ENCODE measurements around the gene RHOA. TPM values are rescaled to one million over a fixed set of nuclear protein-coding genes. Genes with fewer than 3 reads are reported as not detected.
A peak's percentile ranks its signal among the peaks of the same experiment; 100 is the strongest.

RHOA gene
- total RNA-seq, 1 donor from 2014 or later, result 538 TPM

GRCh38 chr3:49421890-49422378 lies 10.2 kb upstream of the RHOA start:
- H3K36me3 ChIP-seq (ENCODE audit: insufficient read depth, low read length), result no peaks in the 10 kb centered on the region
- TF ChIP-seq EZH2 (IDR thresholded peaks at IDR 0.05; ENCODE audit: insufficient read depth, low read length) (no peak), CTCF (IDR thresholded peaks at IDR 0.05; ENCODE audit: insufficient read depth, low read depth, low read length) (no peak)
- no peak overlapping the region for H2AFZ ChIP-seq (ENCODE audit: low read depth, low read length)
- no peaks in the 10 kb centered on the region for H3K27me3 ChIP-seq (ENCODE audit: insufficient read depth, low read length)
- no peaks in the 10 kb centered on the region for H3K9me3 Mint-ChIP-seq (ENCODE audit: unreplicated experiment)
- H3K79me2 ChIP-seq (ENCODE audit: insufficient read depth, low read length), result no peaks in the 10 kb centered on the region
- H3K27ac ChIP-seq (ENCODE audit: low read depth, low read length), result peak overlapping the region; percentile 37
- no peak overlapping the region for H3K4me3 ChIP-seq (ENCODE audit: insufficient read depth, low read depth, low read length)
- H3K27me3 Mint-ChIP-seq (ENCODE audit: low read depth, unreplicated experiment), result no peaks in the 10 kb centered on the region
- H4K20me1 ChIP-seq (ENCODE audit: insufficient read depth, low read length), result no peaks in the 10 kb centered on the region
- peak overlapping the region; percentile 46 for H3K4me2 ChIP-seq (ENCODE audit: low read length)
- H3K4me3 Mint-ChIP-seq (ENCODE audit: unreplicated experiment), result peak overlapping the region; percentile 73
- DNase-seq (ENCODE audit: low read depth), result no peak
- peaks cover 24% of the 10 kb centered on the region for H3K4me1 Mint-ChIP-seq (ENCODE audit: low read depth, unreplicated experiment)
- no peaks in the 10 kb centered on the region for H3K9me3 ChIP-seq (ENCODE audit: insufficient read depth, low read depth, low read length)
- H3K9ac ChIP-seq (ENCODE audit: low read length), result no peak overlapping the region
- no peak for FAIRE-seq
- peak overlapping the region; percentile 90 for H3K27ac Mint-ChIP-seq (ENCODE audit: unreplicated experiment)
- peaks cover 26% of the 10 kb centered on the region for H3K4me1 ChIP-seq (ENCODE audit: insufficient read depth, low read length)
- peaks cover 20% of the 10 kb centered on the region for H3K36me3 Mint-ChIP-seq (ENCODE audit: low read depth, unreplicated experiment)

GRCh38 chr3:49417516-49418120 lies 5.8 kb upstream of the RHOA start:
- Mint-ChIP-seq H3K9me3 (ENCODE audit: unreplicated experiment) (no peaks in the 10 kb centered on the region), H3K4me3 (ENCODE audit: unreplicated experiment) (no peak overlapping the region), H3K27ac (ENCODE audit: unreplicated experiment) (no peak overlapping the region), H3K36me3 (ENCODE audit: low read depth, unreplicated experiment) (peaks cover 16% of the 10 kb centered on the region), H3K4me1 (ENCODE audit: low read depth, unreplicated experiment) (peaks cover 34% of the 10 kb centered on the region), H3K27me3 (ENCODE audit: low read depth, unreplicated experiment) (no peaks in the 10 kb centered on the region)
- H3K36me3 ChIP-seq (ENCODE audit: insufficient read depth, low read length), result no peaks in the 10 kb centered on the region
- H3K79me2 ChIP-seq (ENCODE audit: insufficient read depth, low read length), result peaks cover 22% of the 10 kb centered on the region
- no peak for FAIRE-seq
- H3K27me3 ChIP-seq (ENCODE audit: insufficient read depth, low read length), result no peaks in the 10 kb centered on the region
- peaks cover 32% of the 10 kb centered on the region for H3K4me1 ChIP-seq (ENCODE audit: insufficient read depth, low read length)
- no peak for DNase-seq (ENCODE audit: low read depth)
- no peak overlapping the region for H3K27ac ChIP-seq (ENCODE audit: low read depth, low read length)
- no peak for TF ChIP-seq CTCF (IDR thresholded peaks at IDR 0.05; ENCODE audit: insufficient read depth, low read depth, low read length)
- no peak for TF ChIP-seq EZH2 (IDR thresholded peaks at IDR 0.05; ENCODE audit: insufficient read depth, low read length)
- no peak overlapping the region for H2AFZ ChIP-seq (ENCODE audit: low read depth, low read length)
- no peak overlapping the region for H3K9ac ChIP-seq (ENCODE audit: low read length)
- no peak overlapping the region for H3K4me2 ChIP-seq (ENCODE audit: low read length)
- no peak overlapping the region for H3K4me3 ChIP-seq (ENCODE audit: insufficient read depth, low read depth, low read length)
- H4K20me1 ChIP-seq (ENCODE audit: insufficient read depth, low read length), result peaks cover 3% of the 10 kb centered on the region
- H3K9me3 ChIP-seq (ENCODE audit: insufficient read depth, low read depth, low read length), result no peaks in the 10 kb centered on the region

- no peak overlapping the region for H3K27ac Mint-ChIP-seq (ENCODE audit: unreplicated experiment)
- Histone ChIP-seq H3K9me3 (ENCODE audit: insufficient read depth, low read depth, low read length) (no peaks in the 10 kb centered on the region), H3K4me3 (ENCODE audit: insufficient read depth, low read depth, low read length) (no peak overlapping the region), H3K27me3 (ENCODE audit: insufficient read depth, low read length) (no peaks in the 10 kb centered on the region), H2AFZ (ENCODE audit: low read depth, low read length) (no peak overlapping the region), H3K27ac (ENCODE audit: low read depth, low read length) (no peak overlapping the region), H4K20me1 (ENCODE audit: insufficient read depth, low read length) (peaks cover 3% of the 10 kb centered on the region), H3K4me1 (ENCODE audit: insufficient read depth, low read length) (peaks cover 27% of the 10 kb centered on the region), H3K79me2 (ENCODE audit: insufficient read depth, low read length) (peaks cover 26% of the 10 kb centered on the region), H3K9ac (ENCODE audit: low read length) (no peak overlapping the region), H3K4me2 (ENCODE audit: low read length) (no peak overlapping the region), H3K36me3 (ENCODE audit: insufficient read depth, low read length) (no peaks in the 10 kb centered on the region)
- peaks cover 29% of the 10 kb centered on the region for H3K4me1 Mint-ChIP-seq (ENCODE audit: low read depth, unreplicated experiment)
- H3K9me3 Mint-ChIP-seq (ENCODE audit: unreplicated experiment), result no peaks in the 10 kb centered on the region
- H3K4me3 Mint-ChIP-seq (ENCODE audit: unreplicated experiment), result peak overlapping the region; percentile 11
- no peak for DNase-seq (ENCODE audit: low read depth)
- TF ChIP-seq EZH2 (IDR thresholded peaks at IDR 0.05; ENCODE audit: insufficient read depth, low read length) (no peak), CTCF (IDR thresholded peaks at IDR 0.05; ENCODE audit: insufficient read depth, low read depth, low read length) (no peak)
- FAIRE-seq, result no peak
- peaks cover 16% of the 10 kb centered on the region for H3K36me3 Mint-ChIP-seq (ENCODE audit: low read depth, unreplicated experiment)
- H3K27me3 Mint-ChIP-seq (ENCODE audit: low read depth, unreplicated experiment), result no peaks in the 10 kb centered on the region
Measured at GRCh38 chr3:49416867-49417266, 5.1 kb upstream of the RHOA start.

Measured in astrocyte (in vitro differentiated cells and primary cell).